Duodenal mucosa (tissue), 2 donors: ENCODE data around the gene ROR2.
"Not testable (repeated sequence)": the region's sequence is repeated elsewhere in the genome, so short reads cannot be mapped to it uniquely, and the experiment has no call there.

Source experiments
- H3K27ac ChIP-seq: one replicate; pipeline ENCODE4 v1.7.0; 2013; ENCODE audit warnings: low read depth, low read length
- H3K27me3 ChIP-seq, 2 donors: one replicate each; pipeline ENCODE4 v1.7.0; 2013; ENCODE audit warnings: low read length in 2 of 2, control low read depth in 1 of 2; ENCODE audit not compliant: insufficient read depth in 2 of 2, control insufficient read depth in 1 of 2
- H3K36me3 ChIP-seq, 2 donors: one replicate each; pipeline ENCODE4 v1.7.0; 2013; ENCODE audit warnings: low read length in 2 of 2, control low read depth in 1 of 2; ENCODE audit not compliant: insufficient read depth in 2 of 2, control insufficient read depth in 1 of 2
- H3K4me1 ChIP-seq, 2 donors: one replicate each; pipeline ENCODE4 v1.7.0; 2013; ENCODE audit warnings: low read length in 2 of 2, control low read depth in 1 of 2; ENCODE audit not compliant: insufficient read depth in 2 of 2, control insufficient read depth in 1 of 2
- H3K4me3 ChIP-seq, 2 donors: one replicate each; pipeline ENCODE4 v1.7.0; 2013; ENCODE audit warnings: low read length in 2 of 2, low read depth in 1 of 2
- H3K9ac ChIP-seq, 2 donors: one replicate each; pipeline ENCODE4 v1.7.0; 2013; ENCODE audit warnings: low read length in 2 of 2, low read depth in 1 of 2
- H3K9me3 ChIP-seq, 2 donors: one replicate each; pipeline ENCODE4 v1.7.0; 2013; ENCODE audit warnings: low read length in 2 of 2, control low read depth in 1 of 2; ENCODE audit not compliant: control insufficient read depth in 1 of 2

ROR2 gene

DNA sequence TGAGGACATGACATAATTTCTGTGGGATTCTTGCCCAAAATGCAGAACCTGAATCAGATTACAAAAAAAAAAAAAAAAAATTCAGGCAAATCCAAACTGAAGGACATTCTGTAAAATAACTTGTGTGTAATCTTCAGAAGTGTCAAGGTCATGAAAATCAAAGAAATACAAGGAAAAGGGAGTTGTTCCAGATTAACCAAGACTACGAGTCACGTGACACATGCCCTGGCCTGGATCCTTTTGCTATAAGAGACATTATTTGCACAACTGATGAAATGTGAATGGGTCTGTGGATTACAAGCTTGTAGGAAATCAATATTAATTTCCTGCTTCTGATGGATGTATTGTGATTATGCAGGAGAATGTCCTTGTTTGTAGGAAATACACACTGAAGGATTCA, 309.6 kb downstream of the ROR2 start:
- Histone ChIP-seq H3K27me3 (no peaks in the 10 kb centered on the region), H3K27ac (no peak overlapping the region), H3K36me3 (no peaks in the 10 kb centered on the region), H3K4me3 (no peak overlapping the region), H3K9ac (no peak overlapping the region), H3K4me1 (no peaks in the 10 kb centered on the region), H3K9me3 (peaks cover 0 to 3% of the 10 kb centered on the region in 2 donors)

DNA sequence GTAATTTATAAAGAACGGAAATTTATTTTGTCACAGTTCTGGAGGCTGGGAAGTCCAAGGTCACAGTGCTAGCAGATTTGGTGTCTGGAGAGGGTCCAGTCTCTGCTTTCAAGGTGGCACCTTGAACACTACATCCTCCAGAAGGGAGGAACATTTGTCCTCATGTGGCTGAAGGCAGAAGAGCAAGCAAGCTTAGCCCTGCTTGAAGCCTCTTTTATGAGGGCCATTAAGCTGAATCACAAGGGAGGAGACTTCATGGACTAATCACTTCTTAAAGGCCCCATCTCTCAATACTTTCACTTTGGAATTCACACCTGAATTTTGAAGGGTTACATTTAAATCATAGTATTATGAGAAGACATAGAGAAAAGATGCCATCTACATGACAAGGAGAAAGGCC, 311.0 kb downstream of the ROR2 start:
- H3K4me1 ChIP-seq, result no peaks in the 10 kb centered on the region
- H3K9ac ChIP-seq, result no peak overlapping the region
- H3K27ac ChIP-seq, result no peak overlapping the region
- no peak overlapping the region for H3K4me3 ChIP-seq
- no peaks in the 10 kb centered on the region for H3K27me3 ChIP-seq
- H3K9me3 ChIP-seq, result peaks cover 0 to 3% of the 10 kb centered on the region in 2 donors
- no peaks in the 10 kb centered on the region for H3K36me3 ChIP-seq

DNA sequence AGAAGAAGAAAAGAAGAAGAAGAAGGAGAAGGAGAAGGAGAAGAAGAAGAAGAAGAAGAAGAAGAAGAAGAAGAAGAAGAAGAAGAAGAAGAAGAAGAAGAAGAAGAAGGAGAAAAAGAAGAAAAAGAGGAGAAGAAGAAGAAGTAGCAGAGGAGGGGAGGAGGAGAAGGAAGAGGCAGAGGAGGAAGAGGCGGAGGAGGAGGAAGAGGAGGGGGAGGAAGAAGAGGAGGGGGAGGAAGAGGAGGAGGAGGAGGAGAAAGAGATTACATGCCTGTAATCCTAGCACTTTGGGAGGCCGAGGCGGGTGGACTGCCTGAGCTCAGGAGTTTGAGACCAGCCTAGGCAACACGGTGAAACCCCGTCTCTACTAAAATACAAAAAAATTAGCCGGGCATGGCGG, 315.2 kb downstream of the ROR2 start:
- H3K9me3 ChIP-seq, H3K36me3 ChIP-seq, H3K9ac ChIP-seq, H3K4me3 ChIP-seq, H3K4me1 ChIP-seq, H3K27ac ChIP-seq, H3K27me3 ChIP-seq: not testable (repeated sequence)

DNA sequence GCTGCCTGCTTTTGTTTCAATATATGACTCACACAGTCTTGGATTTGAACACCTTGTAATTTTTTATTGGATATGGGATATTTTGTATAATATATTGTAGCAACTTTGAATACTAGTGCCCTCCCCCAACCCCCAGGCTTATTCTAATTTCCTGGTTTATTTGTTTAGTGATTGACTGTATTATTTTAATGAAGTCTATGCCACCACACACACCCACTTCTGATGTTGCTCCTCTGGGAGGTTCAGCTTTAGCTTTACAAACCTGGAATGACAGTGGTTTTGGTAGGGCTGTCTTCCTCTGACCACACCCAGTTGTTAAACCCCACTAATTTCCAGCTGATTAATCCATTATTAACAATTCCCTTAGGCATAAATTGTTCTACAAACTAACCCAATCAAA, 320.3 kb downstream of the ROR2 start:
- Histone ChIP-seq H3K9ac (no peak overlapping the region), H3K4me3 (no peak overlapping the region), H3K27me3 (no peaks in the 10 kb centered on the region), H3K36me3 (no peaks in the 10 kb centered on the region), H3K27ac (no peak overlapping the region), H3K4me1 (no peaks in the 10 kb centered on the region), H3K9me3 (no peaks in the 10 kb centered on the region)

DNA sequence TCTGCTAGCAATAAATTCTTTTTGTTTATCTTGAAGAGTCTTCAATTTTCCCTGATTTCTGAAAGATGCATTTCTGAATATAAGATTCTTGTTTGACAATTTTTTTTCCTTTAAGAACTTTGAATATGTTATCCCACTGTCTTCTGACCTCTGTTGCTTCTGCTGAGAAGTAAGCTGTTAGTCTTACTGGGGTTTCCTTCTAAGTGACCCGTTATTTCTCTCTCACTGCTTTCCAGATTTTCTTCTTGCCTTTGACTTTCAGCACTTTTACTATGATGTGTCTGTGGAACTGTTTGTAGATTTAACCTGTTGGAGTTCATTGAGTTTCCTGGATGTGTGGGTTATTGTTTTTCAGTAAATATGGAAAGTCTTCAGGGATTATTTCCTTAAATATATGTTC, 321.1 kb downstream of the ROR2 start:
- H3K9me3 ChIP-seq, result no peaks in the 10 kb centered on the region
- no peak overlapping the region for H3K27ac ChIP-seq
- H3K4me3 ChIP-seq, result no peak overlapping the region
- no peaks in the 10 kb centered on the region for H3K4me1 ChIP-seq
- no peaks in the 10 kb centered on the region for H3K36me3 ChIP-seq
- no peak overlapping the region for H3K9ac ChIP-seq
- no peaks in the 10 kb centered on the region for H3K27me3 ChIP-seq

DNA sequence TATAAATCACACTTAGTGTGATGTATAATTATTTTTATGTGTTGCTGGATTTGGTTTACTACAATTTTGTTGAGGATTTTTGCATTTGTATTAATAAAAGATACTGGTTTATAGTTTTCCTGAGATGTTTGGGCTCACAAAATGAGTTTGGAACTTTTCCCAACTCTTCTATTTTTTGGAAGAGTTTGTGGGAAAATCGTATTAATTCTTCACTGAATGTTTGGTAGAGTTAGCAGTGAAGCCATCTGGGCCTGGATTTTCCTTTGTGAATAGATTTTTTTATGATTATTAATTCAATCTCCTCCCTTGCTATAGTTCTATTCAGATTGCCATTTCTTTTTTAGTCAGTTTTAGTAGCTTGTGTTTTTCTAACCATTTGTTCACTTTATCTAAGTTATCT, 324.7 kb downstream of the ROR2 start:
- no peaks in the 10 kb centered on the region for H3K27me3 ChIP-seq

DNA sequence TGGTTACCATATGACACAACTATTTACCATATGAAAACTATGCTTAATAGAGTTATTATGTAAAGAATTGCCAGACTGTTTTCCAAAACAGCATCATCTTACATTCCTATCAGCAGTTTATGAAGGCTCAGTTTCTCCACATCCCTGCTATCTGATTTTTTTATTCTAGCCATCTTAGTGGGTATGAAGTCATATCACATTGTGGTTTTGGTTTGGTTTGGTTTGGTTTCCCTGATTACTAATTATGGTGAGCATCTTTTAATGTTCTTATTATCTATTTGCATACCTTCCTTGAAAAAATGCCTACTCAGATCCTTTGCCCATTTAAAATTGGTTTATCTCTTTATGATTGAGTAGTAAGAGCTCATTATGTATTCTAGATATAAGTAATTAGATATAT, 327.0 kb downstream of the ROR2 start:
- Histone ChIP-seq H3K36me3 (no peaks in the 10 kb centered on the region), H3K27ac (no peak overlapping the region), H3K27me3 (no peaks in the 10 kb centered on the region), H3K4me1 (no peaks in the 10 kb centered on the region), H3K9ac (no peak overlapping the region), H3K9me3 (no peaks in the 10 kb centered on the region), H3K4me3 (no peak overlapping the region)

More for the DNA sequence above, 324.7 kb downstream of the ROR2 start:
- Histone ChIP-seq H3K9me3 (no peaks in the 10 kb centered on the region), H3K4me3 (no peak overlapping the region), H3K36me3 (no peaks in the 10 kb centered on the region), H3K4me1 (no peaks in the 10 kb centered on the region), H3K9ac (no peak overlapping the region), H3K27ac (no peak overlapping the region)

DNA sequence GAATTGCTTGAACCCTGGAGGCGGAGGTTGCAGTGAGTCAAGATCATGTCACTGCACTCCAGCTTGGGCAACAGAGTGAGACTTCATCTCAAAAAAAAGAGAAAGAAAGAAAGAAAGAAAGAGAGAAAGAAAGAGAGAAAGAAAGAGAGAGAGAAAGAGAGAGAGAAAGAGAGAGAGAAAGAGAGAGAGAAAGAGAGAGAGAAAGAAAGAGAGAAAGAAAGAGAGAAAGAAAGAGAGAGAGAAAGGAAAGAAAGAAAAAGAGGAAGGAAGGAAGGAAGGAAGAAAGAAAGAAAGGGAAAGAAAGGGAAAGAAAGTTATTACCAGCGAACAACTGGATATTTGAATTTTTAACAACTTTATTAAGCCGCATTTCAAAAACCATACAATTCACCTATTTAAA, 327.9 kb downstream of the ROR2 start:
- not testable (repeated sequence) for H3K9me3 ChIP-seq, H3K36me3 ChIP-seq, H3K27ac ChIP-seq, H3K27me3 ChIP-seq, H3K4me3 ChIP-seq, H3K9ac ChIP-seq, H3K4me1 ChIP-seq

DNA sequence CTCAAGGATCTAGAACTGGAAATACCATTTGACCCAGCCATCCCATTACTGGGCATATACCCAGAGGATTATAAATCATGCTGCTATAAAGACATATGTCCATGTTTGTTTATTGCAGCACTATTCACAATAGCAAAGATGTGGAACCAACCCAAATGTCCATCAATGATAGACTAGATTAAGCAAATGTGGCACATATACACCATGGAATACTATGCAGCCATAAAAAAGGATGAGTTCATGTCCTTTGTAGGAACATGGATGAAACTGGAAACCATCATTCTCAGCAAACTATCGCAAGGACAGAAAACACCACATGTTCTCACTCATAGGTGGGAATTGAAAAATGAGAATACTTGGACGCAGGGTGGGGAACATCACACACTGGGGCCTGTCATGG, 336.0 kb downstream of the ROR2 start:
- H3K36me3 ChIP-seq, H3K9me3 ChIP-seq, H3K27me3 ChIP-seq, H3K27ac ChIP-seq, H3K4me3 ChIP-seq, H3K9ac ChIP-seq, H3K4me1 ChIP-seq: not testable (repeated sequence)

DNA sequence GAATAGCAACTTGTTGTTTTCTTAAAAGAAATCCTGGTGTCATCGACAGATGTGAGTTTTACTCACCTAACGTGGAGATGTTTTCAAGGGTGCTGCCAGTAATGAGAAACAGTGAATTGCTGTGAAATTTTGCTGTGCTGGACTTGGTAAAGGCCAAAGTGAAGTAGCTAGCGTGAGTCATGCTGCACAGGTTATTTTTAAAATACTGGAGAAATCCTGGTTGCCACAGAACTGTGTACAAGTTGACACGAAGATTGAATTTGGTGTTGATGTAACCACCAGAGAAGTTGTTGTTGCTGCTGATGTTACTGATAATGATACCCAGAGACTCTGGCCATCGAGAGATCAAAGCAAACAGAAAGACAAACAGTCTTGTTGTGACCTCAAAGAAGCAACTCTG, 338.4 kb downstream of the ROR2 start:
- peaks cover 0 to under 1% of the 10 kb centered on the region in 2 donors for H3K4me1 ChIP-seq
- H3K4me3 ChIP-seq, result no peak overlapping the region
- H3K27me3 ChIP-seq, result no peaks in the 10 kb centered on the region
- H3K9me3 ChIP-seq, result no peaks in the 10 kb centered on the region
- no peaks in the 10 kb centered on the region for H3K36me3 ChIP-seq
- no peak overlapping the region for H3K9ac ChIP-seq
- H3K27ac ChIP-seq, result no peak overlapping the region

DNA sequence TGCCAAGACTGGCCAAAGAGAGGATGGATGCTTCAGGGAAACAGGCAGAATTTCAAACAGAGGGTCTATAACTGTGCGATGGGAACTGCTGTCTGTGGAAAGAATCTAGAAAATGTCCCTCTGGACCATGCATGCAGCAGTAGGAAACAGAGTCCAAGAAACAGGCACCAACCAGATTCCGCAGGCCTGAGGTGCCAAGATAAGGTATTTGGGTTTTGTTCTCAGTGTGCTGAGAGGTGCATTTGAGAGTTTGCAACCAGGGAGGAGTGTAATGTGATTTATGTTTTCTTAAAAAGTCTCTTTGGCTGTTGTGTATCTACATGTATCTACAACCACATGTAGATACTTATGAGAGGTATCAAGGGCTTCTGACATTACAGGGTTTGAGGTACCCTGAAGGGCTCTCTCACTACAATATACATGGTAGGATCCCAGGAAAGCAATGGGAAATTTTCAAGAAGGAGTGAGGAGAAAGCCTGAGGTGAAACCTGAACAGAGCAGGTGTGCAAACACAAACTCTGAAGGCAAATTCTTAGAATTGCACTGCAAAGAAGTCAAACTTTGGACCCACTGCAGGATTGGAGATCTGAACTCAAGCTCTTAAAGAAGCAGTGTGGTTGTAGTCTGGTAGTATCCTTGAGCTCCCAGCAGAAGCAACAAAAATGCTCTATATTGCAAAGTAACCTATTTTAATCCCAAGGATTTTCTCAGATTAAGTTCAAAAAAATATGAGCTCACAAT, 343.6 kb downstream of the ROR2 start:
- peaks cover 5 to 7% of the 10 kb centered on the region in 2 donors for H3K4me1 ChIP-seq
- H3K27ac ChIP-seq, result no peak overlapping the region
- no peaks in the 10 kb centered on the region for H3K36me3 ChIP-seq
- no peak overlapping the region for H3K9ac ChIP-seq
- no peaks in the 10 kb centered on the region for H3K9me3 ChIP-seq
- H3K27me3 ChIP-seq, result no peaks in the 10 kb centered on the region
- H3K4me3 ChIP-seq, result no peak overlapping the region
